Type B pancreatic cell (in vitro differentiated cells): ENCODE data around the gene DOK6. TPM values are rescaled to one million over a fixed set of nuclear protein-coding genes. Genes with fewer than 3 reads are reported as not detected.

Source experiments
- DNase-seq: peaks from one replicate; pipeline ENCODE4 v3.0.0; 2021; ENCODE audit warnings: mixed read lengths; ENCODE audit not compliant: unreplicated experiment; ENCODE audit errors: extremely low spot score
- H3K27ac Mint-ChIP-seq: 2 replicates; pipeline ENCODE4 v1.8.0; 2021; ENCODE audit warnings: mild to moderate bottlenecking, mixed read lengths
- H3K27me3 Mint-ChIP-seq: 2 replicates; pipeline ENCODE4 v1.8.0; 2021; ENCODE audit warnings: mixed read lengths
- H3K36me3 Mint-ChIP-seq: 2 replicates; pipeline ENCODE4 v1.8.0; 2021; ENCODE audit warnings: mixed read lengths
- H3K4me1 Mint-ChIP-seq: one replicate; pipeline ENCODE4 v1.8.0; 2021; ENCODE audit warnings: mixed read lengths; ENCODE audit not compliant: unreplicated experiment
- H3K4me3 Mint-ChIP-seq: 2 replicates; pipeline ENCODE4 v1.8.0; 2021; ENCODE audit warnings: mild to moderate bottlenecking, mixed read lengths
- H3K9me3 Mint-ChIP-seq: 2 replicates; pipeline ENCODE4 v1.8.0; 2021; ENCODE audit warnings: mixed read lengths
- CTCF ChIP-seq: fragments of 200-600 bp; sonication (generic); conservative IDR thresholded peaks from 2 replicates; pipeline ENCODE4 v1.5.0; 2021; ENCODE audit warnings: antibody characterized with exemption, mild to moderate bottlenecking
- total RNA-seq: library from RNA; stranded (reverse); gene quantifications from 2 replicates; pipeline ENCODE4 v1.2.1, GENCODE V29; 2021; ENCODE audit warnings: low replicate concordance

The DOK6 gene
- total RNA-seq, 1 donor from 2014 or later, result 7.3 TPM

- Mint-ChIP-seq H3K27ac (no peak overlapping the region), H3K4me3 (no peak overlapping the region), H3K36me3 (no peaks in the 10 kb centered on the region), H3K9me3 (no peaks in the 10 kb centered on the region), H3K27me3 (no peaks in the 10 kb centered on the region), H3K4me1 (no peaks in the 10 kb centered on the region)
- DNase-seq, result no peak
- TF ChIP-seq CTCF, result no peak
Observed at GRCh38 chr18:69785466-69785865, 384.8 kb downstream of the DOK6 start.

GRCh38 chr18:69786427-69786826 is 385.7 kb downstream of the DOK6 start:
- TF ChIP-seq CTCF, result no peak
- H3K9me3 Mint-ChIP-seq, result no peaks in the 10 kb centered on the region
- H3K36me3 Mint-ChIP-seq, result no peaks in the 10 kb centered on the region
- H3K27ac Mint-ChIP-seq, result no peak overlapping the region
- DNase-seq, result no peak
- no peaks in the 10 kb centered on the region for H3K27me3 Mint-ChIP-seq
- no peak overlapping the region for H3K4me3 Mint-ChIP-seq
- no peaks in the 10 kb centered on the region for H3K4me1 Mint-ChIP-seq

- no peaks in the 10 kb centered on the region for H3K4me1 Mint-ChIP-seq
- no peaks in the 10 kb centered on the region for H3K27me3 Mint-ChIP-seq
- no peaks in the 10 kb centered on the region for H3K9me3 Mint-ChIP-seq
- no peak for DNase-seq
- H3K4me3 Mint-ChIP-seq, result no peak overlapping the region
- H3K27ac Mint-ChIP-seq, result no peak overlapping the region
- no peaks in the 10 kb centered on the region for H3K36me3 Mint-ChIP-seq
- no peak for TF ChIP-seq CTCF
Observed at GRCh38 chr18:69787825-69788547, 387.3 kb downstream of the DOK6 start.

- TF ChIP-seq CTCF, result no peak
- no peak overlapping the region for H3K27ac Mint-ChIP-seq
- no peaks in the 10 kb centered on the region for H3K9me3 Mint-ChIP-seq
- no peaks in the 10 kb centered on the region for H3K36me3 Mint-ChIP-seq
- DNase-seq, result no peak
- no peaks in the 10 kb centered on the region for H3K4me1 Mint-ChIP-seq
- no peaks in the 10 kb centered on the region for H3K27me3 Mint-ChIP-seq
- H3K4me3 Mint-ChIP-seq, result no peak overlapping the region
Observed at GRCh38 chr18:69789794-69790193, 389.1 kb downstream of the DOK6 start.

GRCh38 chr18:69790649-69791048 is 390.0 kb downstream of the DOK6 start:
- Mint-ChIP-seq H3K9me3 (no peaks in the 10 kb centered on the region), H3K27me3 (no peaks in the 10 kb centered on the region), H3K4me3 (no peak overlapping the region), H3K36me3 (no peaks in the 10 kb centered on the region), H3K4me1 (peaks cover 3% of the 10 kb centered on the region), H3K27ac (no peak overlapping the region)
- TF ChIP-seq CTCF, result no peak
- no peak for DNase-seq
